ENCODE measurements around the gene GGNBP2.

Gene GGNBP2

GRCh38 chr17:36632916-36633771 is 88.4 kb downstream of the GGNBP2 start:
- no peak overlapping the region for H3K4me3 ChIP-seq (replicated peaks; ENCODE audit: low read depth, low read length)
- DNase-seq (ENCODE audit: extremely low read depth, low read depth), result no peak
- no peak for TF ChIP-seq CTCF (IDR thresholded peaks at IDR 0.05; ENCODE audit: low read depth, low read length, missing control alignments)
